Activated T-cell treated with anti-CD3 and anti-CD28 coated beads, Interleukin-2, amount 50 U/mL, for 72 hours (primary cell): Measurements from ENCODE around the gene TLE6. TPM values are rescaled to one million over a fixed set of nuclear protein-coding genes. Genes with fewer than 3 reads are reported as not detected.

ENCODE experiments used
- ATAC-seq, 2 donors: fragments of 150-1000 bp; cut with Tn5 transposase; replicated peaks in 1 of 2; 2 replicates each; pipeline ENCODE4 v1.10.0; 2021; ENCODE audit warnings: moderate library complexity in 2 of 2, mild to moderate bottlenecking in 1 of 2
- DNase-seq, 2 donors: peaks; one replicate each; pipeline ENCODE4 v3.0.0; 2021 to 2022; ENCODE audit warnings: mixed read lengths in 1 of 2
- H3K27ac Mint-ChIP-seq: one replicate; pipeline ENCODE4 v1.8.0; 2022; ENCODE audit warnings: mild to moderate bottlenecking, moderate library complexity, mixed read lengths
- H3K27me3 Mint-ChIP-seq: one replicate; pipeline ENCODE4 v1.8.0; 2022; ENCODE audit warnings: low read depth, mixed read lengths
- H3K36me3 Mint-ChIP-seq, 2 donors: one replicate each; pipeline ENCODE4 v1.8.0; 2022; ENCODE audit warnings: mixed read lengths in 2 of 2, mild to moderate bottlenecking in 1 of 2; ENCODE audit not compliant: insufficient read depth in 2 of 2
- H3K4me1 Mint-ChIP-seq: one replicate; pipeline ENCODE4 v1.8.0; 2022; ENCODE audit warnings: low read depth, mixed read lengths
- H3K4me3 Mint-ChIP-seq, 2 donors: one replicate each; pipeline ENCODE4 v1.8.0; 2022; ENCODE audit warnings: mild to moderate bottlenecking in 2 of 2, mixed read lengths in 2 of 2, moderate library complexity in 2 of 2
- H3K9me3 Mint-ChIP-seq, 2 donors: one replicate each; pipeline ENCODE4 v1.8.0; 2022; ENCODE audit warnings: mixed read lengths in 2 of 2
- total RNA-seq, 2 donors: library from RNA; stranded (reverse); gene quantifications; one replicate each; pipeline ENCODE4 v1.2.3, GENCODE V29; 2022

TLE6 gene
- total RNA-seq, 2 donors from 2014 or later: 4.5 to 6.0 TPM

DNA sequence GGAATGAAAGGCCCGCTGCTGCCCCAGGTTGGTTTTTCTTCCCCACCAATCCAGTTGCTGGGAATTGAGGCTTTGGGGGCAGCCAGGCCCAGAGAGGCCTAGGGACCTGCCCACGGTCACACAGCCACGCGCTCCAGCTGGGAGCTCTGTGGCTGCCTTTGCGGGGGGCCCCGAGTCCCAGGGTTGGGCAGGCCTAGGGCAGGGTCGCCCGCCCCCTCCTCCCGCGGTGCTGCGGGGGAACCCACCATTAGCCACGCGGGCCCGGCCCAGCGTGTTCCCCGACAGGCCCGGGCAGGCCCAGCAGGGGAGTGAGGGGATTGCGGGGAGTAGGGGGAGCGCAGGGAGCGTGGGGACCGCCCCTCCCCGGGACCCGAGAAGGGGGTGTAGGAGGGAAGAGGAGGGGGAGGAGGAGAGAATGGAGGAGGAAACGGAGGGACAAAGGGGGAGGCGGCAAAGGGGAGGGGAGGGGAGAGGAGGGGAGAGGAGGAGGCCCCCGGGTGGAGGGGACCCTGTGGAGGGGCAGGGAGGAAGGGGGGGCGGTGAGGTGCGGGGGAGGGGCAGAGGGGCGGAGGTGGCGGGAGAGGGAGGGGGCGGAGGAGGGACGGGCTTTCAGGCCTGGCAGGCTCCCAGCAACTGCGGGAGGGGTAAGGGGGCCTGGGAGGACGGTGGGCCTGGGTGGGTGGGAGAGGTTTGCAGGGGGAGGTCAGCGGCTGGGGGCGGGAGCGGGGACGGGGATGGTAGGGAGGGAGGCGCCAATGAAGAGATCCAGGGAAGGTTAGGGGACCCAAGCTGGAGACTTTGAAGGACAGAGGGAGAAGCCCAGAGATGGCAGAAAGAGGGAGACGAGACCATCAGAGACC lies 64.6 kb downstream of the TLE6 start:
- H3K36me3 Mint-ChIP-seq: no peaks in the 10 kb centered on the region
- H3K4me1 Mint-ChIP-seq: peaks cover 16% of the 10 kb centered on the region
- ATAC-seq (peak in 1 of 2 donors; percentile 28), DNase-seq (no peak)
- H3K4me3 Mint-ChIP-seq: peak overlapping the region in 1 of 2 donors; percentile 39
- no peaks in the 10 kb centered on the region for H3K27me3 Mint-ChIP-seq
- no peak overlapping the region for H3K27ac Mint-ChIP-seq
- H3K9me3 Mint-ChIP-seq: no peaks in the 10 kb centered on the region

GRCh38 chr19:3042621-3043267 lies 65.4 kb downstream of the TLE6 start:
- DNase-seq (no peak), ATAC-seq (no peak)
- Mint-ChIP-seq H3K4me3 (peak overlapping the region in 1 of 2 donors; percentile 39), H3K27ac (no peak overlapping the region), H3K4me1 (peaks cover 19% of the 10 kb centered on the region), H3K36me3 (no peaks in the 10 kb centered on the region), H3K9me3 (no peaks in the 10 kb centered on the region), H3K27me3 (no peaks in the 10 kb centered on the region)

Other genes starting within 250 kb of the TLE6 start
- 10 to 100 TPM; 28.7 to 37.2 TPM for gene SLC39A3, start 237.5 kb upstream of the TLE6 start, total RNA-seq
- 10 to 100 TPM; 45.1 to 63.7 TPM for gene SGTA, start 194.3 kb upstream of the TLE6 start, total RNA-seq
- 100 to 1,000 TPM; 101 to 126 TPM for gene THOP1, start 192.1 kb upstream of the TLE6 start, total RNA-seq
- gene ZNF554, start 157.7 kb upstream of the TLE6 start, total RNA-seq: 1 to 10 TPM; 4.3 to 4.5 TPM
- gene ZNF555, start 136.1 kb upstream of the TLE6 start, total RNA-seq: 1 to 10 TPM; 4.6 to 4.8 TPM
- under 1 TPM in 1 of 2 donors, not detected in 1; 0.10 TPM for gene ZNF556, start 110.2 kb upstream of the TLE6 start, total RNA-seq
- gene ZNF57, start 76.6 kb upstream of the TLE6 start, total RNA-seq: 1 to 10 TPM; 6.2 to 7.6 TPM
- 1 to 10 TPM; 5.4 to 5.5 TPM for gene ZNF77, start 32.6 kb upstream of the TLE6 start, total RNA-seq
- gene TLE2, start 51.7 kb downstream of the TLE6 start, total RNA-seq: 10 to 100 TPM; 12.4 to 16.5 TPM
- gene TLE5, start 84.9 kb downstream of the TLE6 start, total RNA-seq: 100 to 1,000 TPM; 286 to 349 TPM
- 1 to 10 TPM; 7.7 to 8.4 TPM for gene GNA11, start 116.8 kb downstream of the TLE6 start, total RNA-seq
- gene GNA15, start 158.5 kb downstream of the TLE6 start, total RNA-seq: 10 to 100 TPM; 32.8 to 66.5 TPM
- 10 to 100 TPM; 41.1 to 43.4 TPM for gene S1PR4, start 201.2 kb downstream of the TLE6 start, total RNA-seq
- gene NCLN, start 208.4 kb downstream of the TLE6 start, total RNA-seq: 10 to 100 TPM; 35.0 to 38.7 TPM
- gene CELF5, start 247.1 kb downstream of the TLE6 start, total RNA-seq: under 1 TPM; 0.17 to 0.42 TPM